Measurements from ENCODE around the gene SLC29A4.
"Not testable (repeated sequence)": the region's sequence is repeated elsewhere in the genome, so short reads cannot be mapped to it uniquely, and the experiment has no call there.

The SLC29A4 gene

GRCh38 chr7:5296015-5296610 lies 13.4 kb downstream of the SLC29A4 start:
- no peak for DNase-seq (ENCODE audit: low read depth)

- no peak for DNase-seq (ENCODE audit: low read depth)
Measured at GRCh38 chr7:5296611-5297226, 14.0 kb downstream of the SLC29A4 start.

GRCh38 chr7:5300366-5300765 lies 17.6 kb downstream of the SLC29A4 start:
- DNase-seq (ENCODE audit: low read depth), result no peak

GRCh38 chr7:5302577-5302976 lies 19.8 kb downstream of the SLC29A4 start:
- DNase-seq (ENCODE audit: low read depth), result no peak

- DNase-seq (ENCODE audit: low read depth), result no peak
Measured at GRCh38 chr7:5303061-5303460, 20.3 kb downstream of the SLC29A4 start.

GRCh38 chr7:5303591-5304505 lies 21.1 kb downstream of the SLC29A4 start:
- DNase-seq (ENCODE audit: low read depth), result no peak

- not testable (repeated sequence) for DNase-seq (ENCODE audit: low read depth)
Measured at GRCh38 chr7:5305050-5305449, 22.3 kb downstream of the SLC29A4 start.

GRCh38 chr7:5307221-5308142 lies 24.7 kb downstream of the SLC29A4 start:
- not testable (repeated sequence) for DNase-seq (ENCODE audit: low read depth)

GRCh38 chr7:5309146-5309545 lies 26.4 kb downstream of the SLC29A4 start:
- DNase-seq (ENCODE audit: low read depth), result no peak

- no peak for DNase-seq (ENCODE audit: low read depth)
Measured at GRCh38 chr7:5310822-5311405, 28.2 kb downstream of the SLC29A4 start.

GRCh38 chr7:5312276-5313070 lies 29.7 kb downstream of the SLC29A4 start:
- not testable (repeated sequence) for DNase-seq (ENCODE audit: low read depth)

- DNase-seq (ENCODE audit: low read depth), result not testable (repeated sequence)
Measured at GRCh38 chr7:5313076-5313885, 30.5 kb downstream of the SLC29A4 start.

GRCh38 chr7:5314864-5315263 lies 32.1 kb downstream of the SLC29A4 start:
- no peak for DNase-seq (ENCODE audit: low read depth)

- DNase-seq (ENCODE audit: low read depth), result no peak
Measured at GRCh38 chr7:5315761-5316160, 33.0 kb downstream of the SLC29A4 start.

- DNase-seq (ENCODE audit: low read depth), result not testable (repeated sequence)
Measured at GRCh38 chr7:5318613-5319012, 35.9 kb downstream of the SLC29A4 start.

GRCh38 chr7:5320391-5320790 lies 37.6 kb downstream of the SLC29A4 start:
- DNase-seq (ENCODE audit: low read depth), result no peak

- no peak for DNase-seq (ENCODE audit: low read depth)
Measured at GRCh38 chr7:5320802-5321396, 38.2 kb downstream of the SLC29A4 start.

GRCh38 chr7:5322621-5323410 lies 40.1 kb downstream of the SLC29A4 start:
- no peak for DNase-seq (ENCODE audit: low read depth)
